Epithelial cell of proximal tubule (primary cell): ENCODE data around the gene SUPT3H. TPM values are rescaled to one million over a fixed set of nuclear protein-coding genes. Genes with fewer than 3 reads are reported as not detected.
"Not testable (repeated sequence)": the region's sequence is repeated elsewhere in the genome, so short reads cannot be mapped to it uniquely, and the experiment has no call there.

Experiments
- DNase-seq: peaks from one replicate; pipeline ENCODE4 v3.0.0-alpha.2; 2011; ENCODE audit warnings: low read depth
- H3K4me3 ChIP-seq: 2 replicates; pipeline ENCODE4 v1.5.1; 2011; ENCODE audit warnings: low read depth, mild to moderate bottlenecking, low read length
- total RNA-seq: library from RNA; depleted of rRNA; stranded (reverse); fragments of >200 nt; gene quantifications from 2 replicates; pipeline ENCODE4 v1.2.3, GENCODE V29; 2015
- TF ChIP-seq, protein P1 (sequence below): conservative IDR thresholded peaks from 2 replicates; pipeline ENCODE4 v1.5.1; 2012; ENCODE audit warnings: low read depth, mild to moderate bottlenecking, low read length

SUPT3H gene
- total RNA-seq, 1 donor from 2014 or later, result 11.5 TPM

DNA sequence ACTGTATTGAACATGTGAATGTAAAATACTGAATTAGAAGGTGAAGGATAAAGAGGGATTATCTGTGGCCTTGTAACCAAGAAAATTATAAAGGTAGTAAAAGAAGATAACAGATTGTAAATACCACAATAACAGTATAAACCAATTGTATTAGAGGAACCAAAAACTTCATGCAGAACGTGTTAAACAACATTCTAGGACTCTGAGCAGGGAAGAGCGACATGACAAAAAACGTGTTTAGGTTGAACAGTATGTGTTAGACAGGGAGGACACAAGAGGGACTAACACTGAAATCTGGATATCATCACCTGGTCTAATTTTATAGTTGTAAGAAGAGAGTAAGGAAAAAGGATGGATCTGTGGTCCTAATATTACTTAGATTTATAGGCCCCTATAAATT lies 308.6 kb downstream of the SUPT3H start:
- DNase-seq, result no peak
- TF ChIP-seq, protein P1, sequence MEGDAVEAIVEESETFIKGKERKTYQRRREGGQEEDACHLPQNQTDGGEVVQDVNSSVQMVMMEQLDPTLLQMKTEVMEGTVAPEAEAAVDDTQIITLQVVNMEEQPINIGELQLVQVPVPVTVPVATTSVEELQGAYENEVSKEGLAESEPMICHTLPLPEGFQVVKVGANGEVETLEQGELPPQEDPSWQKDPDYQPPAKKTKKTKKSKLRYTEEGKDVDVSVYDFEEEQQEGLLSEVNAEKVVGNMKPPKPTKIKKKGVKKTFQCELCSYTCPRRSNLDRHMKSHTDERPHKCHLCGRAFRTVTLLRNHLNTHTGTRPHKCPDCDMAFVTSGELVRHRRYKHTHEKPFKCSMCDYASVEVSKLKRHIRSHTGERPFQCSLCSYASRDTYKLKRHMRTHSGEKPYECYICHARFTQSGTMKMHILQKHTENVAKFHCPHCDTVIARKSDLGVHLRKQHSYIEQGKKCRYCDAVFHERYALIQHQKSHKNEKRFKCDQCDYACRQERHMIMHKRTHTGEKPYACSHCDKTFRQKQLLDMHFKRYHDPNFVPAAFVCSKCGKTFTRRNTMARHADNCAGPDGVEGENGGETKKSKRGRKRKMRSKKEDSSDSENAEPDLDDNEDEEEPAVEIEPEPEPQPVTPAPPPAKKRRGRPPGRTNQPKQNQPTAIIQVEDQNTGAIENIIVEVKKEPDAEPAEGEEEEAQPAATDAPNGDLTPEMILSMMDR, result no peak
- H3K4me3 ChIP-seq, result no peak overlapping the region

DNA sequence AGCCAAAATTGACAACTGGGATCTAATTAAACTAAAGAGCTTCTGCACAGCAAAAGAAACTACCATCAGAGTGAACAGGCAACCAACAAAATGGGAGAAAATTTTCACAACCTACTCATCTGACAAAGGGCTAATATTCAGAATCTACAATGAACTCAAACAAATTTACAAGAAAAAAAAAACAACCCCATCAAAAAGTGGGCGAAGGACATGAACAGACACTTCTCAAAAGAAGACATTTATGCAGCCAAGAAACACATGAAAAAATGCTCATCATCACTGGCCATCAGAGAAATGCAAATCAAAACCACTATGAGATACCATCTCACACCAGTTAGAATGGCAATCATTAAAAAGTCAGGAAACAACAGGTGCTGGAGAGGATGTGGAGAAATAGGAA lies 310.3 kb downstream of the SUPT3H start:
- not testable (repeated sequence) for H3K4me3 ChIP-seq, DNase-seq

DNA sequence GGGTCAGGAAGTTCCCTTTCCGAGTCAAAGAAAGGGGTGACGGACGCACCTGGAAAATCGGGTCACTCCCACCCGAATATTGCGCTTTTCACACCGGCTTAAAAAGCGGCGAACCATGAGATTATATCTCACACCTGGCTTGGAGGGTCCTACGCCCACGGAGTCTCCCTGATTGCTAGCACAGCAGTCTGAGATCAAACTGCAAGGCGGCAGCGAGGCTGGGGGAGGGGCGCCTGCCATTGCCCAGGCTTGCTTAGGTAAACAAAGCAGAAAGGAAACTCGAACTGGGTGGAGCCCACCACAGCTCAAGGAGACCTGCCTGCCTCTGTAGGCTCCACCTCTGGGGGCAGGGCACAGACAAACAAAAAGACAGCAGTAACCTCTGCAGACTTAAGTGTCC lies 315.1 kb downstream of the SUPT3H start:
- not testable (repeated sequence) for DNase-seq, H3K4me3 ChIP-seq

DNA sequence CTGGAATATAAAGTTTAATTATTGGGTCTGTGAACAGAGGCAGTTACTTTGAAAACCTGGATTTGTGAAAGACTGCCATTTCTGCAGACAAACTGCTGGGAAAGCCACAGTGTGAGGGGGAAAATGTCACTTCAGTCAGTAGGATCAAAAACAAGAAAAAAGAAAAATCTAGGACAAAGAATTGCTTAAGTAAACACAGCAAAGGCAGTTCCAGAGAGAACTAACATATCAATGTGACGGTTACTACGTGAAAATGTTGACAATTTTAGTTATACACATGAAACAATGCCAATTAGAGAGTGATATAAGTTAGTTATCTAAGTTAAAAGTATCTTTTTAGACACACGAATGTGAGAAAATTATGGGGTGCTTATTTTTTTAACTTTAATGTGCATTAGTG lies 320.0 kb downstream of the SUPT3H start:
- no peak for DNase-seq
- TF ChIP-seq, protein P1, result no peak
- no peak overlapping the region for H3K4me3 ChIP-seq

DNA sequence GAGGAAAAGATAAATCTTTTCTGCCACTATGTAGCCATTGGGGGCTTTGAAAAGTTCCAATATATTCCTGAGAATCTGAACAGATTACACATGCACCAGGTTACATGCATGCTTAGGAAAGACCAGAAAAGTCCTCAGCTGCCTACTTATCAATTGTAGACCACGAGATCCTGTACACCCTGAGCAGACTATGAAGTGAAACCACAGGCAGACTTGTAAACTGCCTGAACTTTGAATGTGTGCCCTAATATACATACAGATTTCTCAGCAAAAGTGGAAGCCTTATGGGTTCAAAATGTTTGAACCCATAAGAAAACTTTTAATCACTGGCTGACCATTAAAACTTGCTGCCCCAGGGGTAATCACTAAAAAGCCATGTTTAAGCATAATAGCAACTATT lies 323.1 kb downstream of the SUPT3H start:
- TF ChIP-seq, protein P1, result no peak
- no peak for DNase-seq
- H3K4me3 ChIP-seq, result no peak overlapping the region

DNA sequence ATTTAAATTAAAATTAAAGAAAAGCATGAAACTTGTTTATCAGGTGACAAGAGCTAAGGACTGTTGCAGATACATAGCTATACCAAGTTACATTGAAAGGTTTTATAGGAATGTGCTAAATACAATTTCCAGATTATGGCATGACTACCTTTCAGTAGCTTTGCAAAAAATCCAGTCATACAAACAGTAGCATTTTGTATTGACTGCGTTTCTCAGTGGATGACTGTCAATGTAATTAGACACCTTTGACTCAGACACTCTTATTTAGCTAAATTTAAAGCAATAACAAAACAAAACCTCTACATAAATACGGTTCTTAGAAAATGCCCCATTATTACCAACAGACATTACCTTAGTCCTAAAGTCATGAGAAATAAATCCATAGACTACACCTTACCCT lies 325.4 kb downstream of the SUPT3H start:
- TF ChIP-seq, protein P1, result no peak
- H3K4me3 ChIP-seq, result no peak overlapping the region
- DNase-seq, result no peak

DNA sequence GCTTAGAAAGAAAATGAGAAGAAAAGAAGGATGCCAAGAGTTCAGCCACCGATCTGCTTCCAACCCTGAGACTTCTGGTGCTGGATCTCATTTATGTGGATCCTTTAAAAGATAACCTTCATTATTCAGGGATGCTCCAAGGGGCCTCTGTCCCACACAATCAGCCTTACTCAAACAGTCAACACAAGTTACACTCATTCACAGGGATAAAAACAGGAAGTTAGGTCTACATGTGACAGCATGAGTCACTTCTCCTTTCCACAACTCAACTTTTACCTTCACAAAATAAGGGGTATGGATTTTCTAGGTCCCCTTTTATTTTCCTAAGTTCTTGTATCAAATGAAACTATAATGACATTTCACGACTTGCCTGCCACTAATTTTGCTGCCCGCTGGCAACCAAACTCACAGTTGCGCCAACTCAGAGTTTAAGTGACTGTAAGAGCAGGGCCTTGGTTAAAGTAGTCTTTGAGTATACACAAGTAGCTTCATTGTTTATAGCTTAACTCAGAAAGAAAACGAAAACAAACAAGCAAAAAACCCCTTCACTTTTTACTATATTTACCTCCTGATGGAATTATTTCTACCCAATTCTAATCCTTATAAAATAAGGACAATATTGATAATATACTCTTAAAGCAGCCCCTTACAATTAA lies 328.4 kb downstream of the SUPT3H start:
- TF ChIP-seq, protein P1, result no peak
- H3K4me3 ChIP-seq, result no peak overlapping the region
- DNase-seq, result no peak

DNA sequence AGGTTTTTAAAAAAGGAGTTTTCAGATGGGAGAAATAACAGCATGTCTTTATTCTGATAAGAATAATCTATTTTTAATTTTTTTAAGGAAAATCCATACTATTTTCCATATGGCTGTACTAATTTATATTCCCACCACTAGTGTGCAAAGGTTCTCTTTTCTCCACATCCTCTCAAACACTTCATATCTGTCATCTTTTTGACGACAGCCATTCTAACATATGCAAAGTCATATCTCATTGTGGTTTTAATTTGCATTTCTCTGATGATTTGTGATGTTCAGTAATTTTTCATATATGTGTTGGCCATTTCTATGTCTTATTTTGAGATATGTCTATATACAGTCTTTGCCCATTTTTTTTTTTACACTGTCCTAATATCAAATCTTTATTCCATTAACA lies 330.2 kb downstream of the SUPT3H start:
- no peak overlapping the region for H3K4me3 ChIP-seq
- TF ChIP-seq, protein P1, result no peak
- DNase-seq, result no peak
